Pulmonary artery endothelial cell (primary cell): ENCODE data around the gene MSH3. TPM values are rescaled to one million over a fixed set of nuclear protein-coding genes. Genes with fewer than 3 reads are reported as not detected.
"Not testable (repeated sequence)": the region's sequence is repeated elsewhere in the genome, so short reads cannot be mapped to it uniquely, and the experiment has no call there.

Source experiments
- DNase-seq: peaks from one replicate; pipeline ENCODE4 v3.0.0-alpha.2; 2011; ENCODE audit warnings: low read depth, low spot score
- total RNA-seq: library from RNA; depleted of rRNA; stranded (reverse); fragments of >200 nt; gene quantifications from 2 replicates; pipeline ENCODE4 v1.2.3, GENCODE V29; 2014

MSH3 gene
- total RNA-seq, 1 donor from 2014 or later: 8.4 TPM

DNA sequence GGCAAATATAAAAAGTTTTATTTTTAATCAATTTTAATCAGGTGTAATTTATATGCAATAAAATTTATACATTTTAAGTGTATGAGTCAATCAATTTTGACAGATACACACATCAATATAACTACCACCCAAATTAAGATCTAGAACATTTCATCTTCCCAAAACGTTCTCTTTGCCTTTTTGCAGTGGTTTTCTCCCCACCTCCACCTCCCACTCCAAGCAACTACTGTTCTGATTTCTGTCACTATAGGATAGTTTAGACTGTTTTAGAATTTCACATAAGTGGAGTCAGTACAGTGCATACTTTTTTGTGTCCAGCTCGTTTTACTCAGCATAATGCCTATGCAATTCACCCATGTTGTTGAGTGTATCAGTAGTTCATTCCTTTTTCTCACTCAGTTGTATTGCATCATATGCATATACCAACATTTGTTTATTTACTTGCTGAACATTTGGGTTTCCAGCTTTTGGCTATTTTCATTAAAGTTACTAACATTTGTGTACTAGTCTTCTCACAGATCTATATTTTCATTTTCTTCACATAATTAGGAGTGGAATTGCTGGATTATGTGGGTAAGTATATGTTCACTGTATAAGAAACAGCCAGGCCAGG is 52.5 kb downstream of the MSH3 start:
- DNase-seq: no peak

DNA sequence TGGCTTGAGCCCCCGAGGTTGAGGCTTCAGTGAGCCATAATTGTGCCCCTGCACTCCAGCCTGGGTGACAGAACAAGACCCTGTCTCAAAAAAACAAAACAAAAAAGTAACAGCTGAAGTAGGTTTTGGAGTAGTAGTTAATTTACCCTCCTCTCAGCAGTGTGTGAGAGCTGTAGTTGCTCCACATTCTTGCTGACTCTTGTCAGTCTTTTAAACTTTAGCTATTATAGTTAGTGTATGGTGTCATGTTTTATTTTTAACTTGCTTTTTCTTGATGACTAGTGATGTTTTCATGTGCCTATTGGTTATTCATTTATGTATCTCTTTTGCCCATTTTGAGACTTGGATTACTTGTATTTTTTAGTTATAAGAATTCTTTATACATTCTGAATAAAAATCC is 53.2 kb downstream of the MSH3 start:
- DNase-seq: no peak

- no peak for DNase-seq
Observed at GRCh38 chr5:80711216-80711615, 56.8 kb downstream of the MSH3 start.

- no peak for DNase-seq
Observed at GRCh38 chr5:80711938-80712337, 57.5 kb downstream of the MSH3 start.

- DNase-seq: no peak
Observed at GRCh38 chr5:80712919-80713318, 58.5 kb downstream of the MSH3 start.

- no peak for DNase-seq
Observed at GRCh38 chr5:80713631-80714030, 59.2 kb downstream of the MSH3 start.

- no peak for DNase-seq
Observed at GRCh38 chr5:80714570-80715298, 60.3 kb downstream of the MSH3 start.

DNA sequence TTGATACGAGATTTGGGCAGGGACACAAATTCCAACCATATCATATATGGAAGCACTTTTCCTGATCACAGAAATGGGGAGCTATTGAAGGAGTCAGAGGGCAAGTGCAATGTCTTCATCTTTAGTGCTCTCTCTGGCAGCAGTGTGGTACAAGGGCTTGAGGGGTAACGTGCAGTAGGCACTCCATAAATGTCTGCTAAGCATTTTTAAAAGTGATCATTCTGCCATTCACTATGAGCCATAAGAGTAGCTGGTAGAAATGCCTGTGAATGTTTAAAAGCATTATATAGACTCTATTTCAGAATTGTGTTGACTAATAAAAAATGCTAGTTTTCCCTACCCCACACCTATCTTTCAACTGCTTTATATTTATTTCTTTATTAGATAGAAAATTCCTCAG is 61.4 kb downstream of the MSH3 start:
- no peak for DNase-seq

GRCh38 chr5:80720181-80720580 is 65.7 kb downstream of the MSH3 start:
- no peak for DNase-seq

DNA sequence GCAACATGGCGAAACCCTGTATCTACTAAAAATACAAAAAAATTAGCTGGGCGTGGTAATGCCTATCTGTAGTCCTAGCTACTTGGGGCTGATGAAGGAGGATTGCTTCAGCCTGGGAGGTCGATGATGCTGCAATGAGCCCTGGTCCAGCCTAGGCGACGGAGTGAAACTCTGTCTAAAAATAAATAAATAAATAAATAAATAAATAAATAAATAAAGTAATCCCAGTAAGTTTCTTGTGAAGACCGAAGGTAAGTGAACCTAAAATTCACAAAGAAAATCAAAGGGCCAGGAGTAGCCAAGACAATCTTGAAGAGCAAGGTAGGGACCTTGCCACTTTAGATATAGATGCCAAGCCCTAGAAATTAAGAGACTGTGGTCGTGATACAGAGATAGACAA is 68.5 kb downstream of the MSH3 start:
- DNase-seq: no peak

- DNase-seq: no peak
Observed at GRCh38 chr5:80725446-80725845, 71.0 kb downstream of the MSH3 start.

DNA sequence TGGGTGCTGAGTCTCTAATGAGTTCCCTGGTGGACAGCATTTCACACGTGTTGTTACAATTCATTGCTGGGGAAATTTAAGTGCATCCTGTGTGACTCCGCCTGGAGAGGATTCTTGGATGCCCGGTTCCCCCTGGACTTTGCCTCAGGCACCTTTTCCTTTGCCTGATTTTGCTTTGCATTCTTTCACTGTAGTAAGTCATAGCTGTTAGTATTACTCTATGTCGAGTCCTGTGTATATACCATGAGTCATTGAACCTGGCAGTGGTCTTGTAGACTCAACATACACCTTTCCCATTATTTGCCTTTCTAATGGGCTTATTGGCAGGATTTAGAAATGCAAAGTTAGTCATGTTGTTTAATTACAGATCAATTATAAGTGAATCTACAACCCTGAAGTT is 82.3 kb downstream of the MSH3 start:
- DNase-seq: no peak

- no peak for DNase-seq
Observed at GRCh38 chr5:80738466-80738865, 84.0 kb downstream of the MSH3 start.

DNA sequence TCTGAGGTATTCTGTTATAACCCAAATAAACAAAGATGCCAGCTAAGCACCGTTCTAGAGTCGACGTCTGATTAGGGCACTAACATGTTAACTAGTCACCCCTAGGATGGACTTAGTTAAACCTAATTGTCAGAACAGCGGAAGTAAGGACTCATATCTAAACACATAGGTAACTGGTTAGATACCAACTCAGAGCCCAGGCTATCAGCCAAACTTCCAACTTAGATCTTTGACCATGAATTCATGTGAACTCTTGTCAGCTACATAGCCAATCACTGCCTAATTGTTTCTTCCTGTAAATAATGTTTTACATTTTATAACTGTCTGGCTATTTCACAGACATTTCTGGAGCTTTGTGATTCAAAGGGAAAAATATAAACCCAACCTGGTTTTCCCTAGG is 84.6 kb downstream of the MSH3 start:
- no peak for DNase-seq

DNA sequence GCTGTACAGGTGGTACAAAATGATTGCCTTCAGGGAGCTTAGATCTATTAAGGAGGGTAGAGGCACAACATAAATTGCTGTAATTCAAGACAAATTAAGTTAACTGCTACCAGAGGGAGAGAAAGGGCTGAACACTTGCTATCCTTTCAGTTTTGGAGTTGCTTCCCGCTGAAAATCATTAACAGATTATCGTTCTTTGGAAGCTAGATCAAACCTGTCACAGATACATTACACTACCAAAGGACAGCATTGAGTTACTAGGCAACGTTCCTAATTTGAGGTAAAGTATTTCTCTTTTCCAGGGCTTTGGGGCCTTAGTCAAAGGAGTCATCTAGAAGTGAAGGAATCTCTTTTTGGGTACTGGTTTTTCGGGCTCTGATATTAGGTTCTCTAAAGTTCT is 85.0 kb downstream of the MSH3 start:
- no peak for DNase-seq

DNA sequence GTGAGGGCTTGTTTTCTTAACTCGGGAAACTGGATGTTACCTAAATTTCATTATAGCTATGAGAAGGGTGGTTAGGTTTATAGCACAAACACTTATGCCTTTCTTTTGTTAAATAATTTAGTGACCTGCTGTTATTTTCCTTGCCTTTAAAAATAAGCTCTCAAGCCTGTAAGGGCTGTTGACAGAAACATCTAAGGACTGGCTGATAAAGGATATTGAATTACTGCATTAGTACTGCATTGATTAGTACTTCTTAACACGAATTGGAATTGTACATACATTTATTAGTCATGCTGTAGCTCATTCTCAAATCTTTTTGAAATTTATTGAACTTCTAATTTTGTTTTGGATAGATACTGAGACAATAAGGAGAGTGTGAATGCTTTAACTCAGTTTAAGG is 85.4 kb downstream of the MSH3 start:
- DNase-seq: no peak

- DNase-seq: not testable (repeated sequence)
Observed at GRCh38 chr5:80740488-80740887, 86.0 kb downstream of the MSH3 start.

GRCh38 chr5:80740999-80741398 is 86.5 kb downstream of the MSH3 start:
- no peak for DNase-seq

DNA sequence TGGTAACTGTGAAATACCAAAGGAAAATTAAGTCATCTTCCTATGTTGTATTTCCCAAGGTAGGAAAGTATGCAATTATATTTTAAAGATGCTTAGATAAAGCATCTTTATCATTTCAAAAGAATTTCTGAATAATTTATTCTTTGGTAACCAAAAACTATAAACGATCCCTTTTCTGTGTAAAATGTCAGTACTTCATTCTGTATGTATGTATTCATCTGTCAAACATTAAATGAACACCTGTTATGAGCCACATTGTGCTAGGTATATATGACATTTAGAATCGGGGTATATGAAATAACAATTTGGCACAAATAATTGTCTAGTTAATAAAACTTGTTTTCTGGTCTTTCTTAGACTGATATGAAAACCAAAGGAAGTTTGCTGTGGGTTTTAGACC is 89.7 kb downstream of the MSH3 start:
- no peak for DNase-seq

- DNase-seq: no peak
Observed at GRCh38 chr5:80745490-80745889, 91.0 kb downstream of the MSH3 start.

- DNase-seq: no peak
Observed at GRCh38 chr5:80747922-80748321, 93.5 kb downstream of the MSH3 start.

DNA sequence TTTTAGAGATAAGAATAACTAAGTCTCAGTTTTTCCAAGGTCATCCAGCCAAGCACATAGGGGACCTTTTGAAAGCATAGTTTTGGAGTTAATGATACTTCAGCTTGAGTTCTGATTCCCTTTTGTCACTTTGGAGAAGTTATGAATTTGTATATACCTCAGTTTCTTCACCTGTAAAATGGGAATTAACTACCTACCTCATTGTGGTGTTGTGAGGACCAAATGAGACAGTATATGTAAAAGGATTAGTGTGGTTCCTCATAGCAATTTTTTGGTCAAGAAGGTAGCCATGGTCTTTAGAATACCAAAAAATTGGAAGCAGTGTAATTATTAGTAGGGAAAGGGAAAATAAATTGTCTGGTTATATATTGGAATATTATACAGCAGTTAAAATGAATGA is 98.0 kb downstream of the MSH3 start:
- no peak for DNase-seq

- DNase-seq: no peak
Observed at GRCh38 chr5:80753712-80754111, 99.3 kb downstream of the MSH3 start.
